ENCODE measurements around the gene TCERG1L.
"Not testable (repeated sequence)": the region's sequence is repeated elsewhere in the genome, so short reads cannot be mapped to it uniquely, and the experiment has no call there.

TCERG1L gene

DNA sequence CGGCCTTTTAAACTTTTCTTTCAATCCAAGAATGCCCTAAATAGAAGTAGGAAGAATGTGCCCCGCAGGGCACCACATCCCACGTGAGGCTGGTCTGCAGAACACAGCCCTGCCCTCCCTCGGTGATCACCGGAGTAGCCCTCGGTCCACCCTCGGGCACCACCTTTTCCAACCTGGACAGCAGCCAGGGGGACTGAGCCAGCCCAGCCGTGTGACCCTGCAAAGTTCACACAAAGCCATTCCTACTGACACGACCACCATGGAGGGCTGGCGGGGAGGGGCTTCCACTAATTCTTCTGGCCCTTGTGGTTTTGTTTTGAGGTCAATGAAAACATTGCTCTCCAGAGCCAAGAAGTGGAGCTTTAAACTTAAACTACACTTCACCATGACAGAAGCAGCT, 132.2 kb downstream of the TCERG1L start:
- DNase-seq = no peak

DNA sequence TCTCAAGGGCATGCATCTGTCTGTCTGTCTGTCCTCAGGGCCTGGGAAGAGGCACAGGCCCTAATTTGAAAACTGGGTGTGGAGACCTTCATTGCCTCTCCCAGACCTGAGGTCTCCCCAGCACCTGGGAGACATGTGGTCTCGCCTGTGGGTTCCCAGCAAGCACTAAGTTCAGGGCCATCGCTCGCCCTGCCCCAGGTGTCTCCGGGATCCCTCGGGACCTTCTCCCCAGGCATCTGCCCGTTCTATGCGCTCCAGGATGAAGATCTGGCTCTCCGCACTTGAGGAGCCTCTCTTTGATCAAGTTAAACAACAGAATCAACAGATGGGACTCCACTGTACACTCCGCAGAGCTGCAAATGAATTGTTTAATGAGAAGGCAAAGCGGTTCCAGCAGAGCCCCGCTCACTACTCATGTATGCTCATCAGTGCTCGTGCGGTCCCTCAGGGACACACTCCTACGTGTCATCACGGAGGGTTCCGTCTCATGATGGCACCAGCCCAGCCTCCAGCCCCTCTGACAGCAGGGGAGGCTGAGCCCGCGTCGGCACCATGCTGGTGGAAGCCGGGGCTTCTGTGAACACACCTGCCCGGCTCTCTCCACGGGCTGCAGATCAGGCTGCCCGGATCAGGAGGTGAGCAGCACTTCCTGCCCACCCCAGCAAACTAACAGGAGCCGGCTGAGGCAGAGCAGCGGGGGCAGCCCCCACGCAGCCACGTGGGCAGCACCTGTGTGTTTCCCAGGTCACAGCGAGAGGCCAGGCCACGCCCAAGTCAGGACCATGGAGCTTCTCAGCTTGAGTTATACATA, 132.8 kb downstream of the TCERG1L start:
- DNase-seq = no peak

DNA sequence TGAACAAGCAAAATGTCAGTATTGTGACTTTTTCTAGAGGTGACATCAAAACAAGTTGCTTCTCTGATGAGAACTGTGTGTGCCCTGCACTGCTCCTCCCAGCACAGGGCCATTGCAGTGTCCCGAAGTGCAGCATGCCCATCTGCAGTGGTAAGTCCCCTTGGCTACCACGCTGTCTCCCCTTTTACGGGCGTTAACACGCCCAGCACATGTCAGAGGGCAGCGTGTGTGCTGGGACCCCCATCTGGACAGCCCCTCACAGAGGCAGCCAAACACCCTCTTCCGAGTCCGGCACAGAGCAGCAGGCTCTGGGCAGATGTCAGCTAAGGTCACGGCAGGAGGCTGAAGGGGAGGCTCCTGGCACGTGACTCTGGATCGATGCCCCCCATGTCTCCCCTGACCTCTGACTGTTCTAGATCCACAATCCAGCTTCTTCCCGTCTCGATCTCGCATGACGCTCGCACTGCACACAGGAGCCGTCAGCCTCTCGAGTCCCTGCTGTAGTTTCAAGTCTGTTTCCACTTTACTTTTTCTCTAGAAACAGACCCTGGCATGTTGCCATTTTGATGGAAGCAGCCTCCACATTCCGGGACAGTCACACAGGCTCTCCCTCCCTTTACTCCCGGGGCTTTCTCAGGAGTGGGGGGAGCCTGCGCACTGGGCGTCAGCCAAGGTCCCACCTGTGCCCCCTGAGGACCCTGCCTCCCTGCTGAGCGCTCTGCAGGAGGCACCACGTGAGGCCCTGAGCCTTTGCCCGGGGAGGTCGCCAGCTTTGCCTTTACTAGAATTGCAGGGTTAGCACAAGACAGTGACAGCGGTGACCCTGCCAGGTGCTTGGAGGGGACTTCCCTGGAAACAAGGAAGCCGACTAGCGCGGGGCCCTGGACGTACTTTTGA, 133.8 kb downstream of the TCERG1L start:
- no peak for DNase-seq

DNA sequence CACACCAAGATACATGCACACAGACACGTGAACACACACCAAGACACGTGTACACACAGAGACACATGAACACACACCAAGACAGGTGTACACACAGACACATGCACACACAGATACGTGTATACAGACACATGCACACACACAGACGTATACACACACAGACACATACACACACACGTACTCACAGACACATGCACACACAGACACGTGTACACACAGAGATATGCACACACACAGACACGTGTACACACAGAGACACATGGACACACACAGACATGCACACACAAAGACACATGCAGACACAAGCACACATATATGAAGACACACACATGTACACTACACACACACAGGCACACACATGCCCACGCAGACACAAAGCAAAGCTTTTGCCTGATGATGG, 134.6 kb downstream of the TCERG1L start:
- DNase-seq = no peak

DNA sequence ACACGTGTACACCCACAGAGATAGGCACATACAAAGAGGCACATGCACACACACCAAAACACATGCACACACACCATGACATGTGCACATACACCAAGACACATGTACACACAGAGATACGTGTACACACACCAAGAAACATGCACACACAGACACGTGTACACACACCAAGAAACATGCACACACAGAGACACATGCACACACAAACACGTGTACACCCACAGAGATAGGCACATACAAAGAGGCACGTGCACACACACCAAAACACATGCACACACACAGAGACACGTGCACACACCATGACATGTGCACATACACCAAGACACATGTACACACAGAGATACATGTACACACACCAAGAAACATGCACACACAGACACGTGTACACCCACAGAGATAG, 135.2 kb downstream of the TCERG1L start:
- DNase-seq = not testable (repeated sequence)

DNA sequence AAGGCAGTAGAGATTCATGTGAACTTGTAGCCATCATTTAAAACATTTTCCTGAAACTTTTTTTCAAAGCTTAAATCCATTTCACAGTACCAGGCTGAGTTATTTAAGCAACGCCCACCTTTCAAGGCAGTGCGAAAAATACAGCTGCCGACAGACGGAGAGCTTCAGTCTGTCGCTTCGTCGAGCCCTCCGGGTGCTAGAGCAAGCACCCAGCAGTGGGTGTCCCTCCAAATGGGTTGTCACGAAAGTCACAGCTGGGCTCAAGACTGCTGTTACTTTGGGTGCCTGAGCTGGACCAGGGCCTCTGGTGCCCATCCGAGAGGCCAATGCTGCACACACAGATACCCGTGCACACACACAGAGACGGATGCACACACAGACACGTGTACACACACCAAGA, 135.6 kb downstream of the TCERG1L start:
- DNase-seq = no peak

DNA sequence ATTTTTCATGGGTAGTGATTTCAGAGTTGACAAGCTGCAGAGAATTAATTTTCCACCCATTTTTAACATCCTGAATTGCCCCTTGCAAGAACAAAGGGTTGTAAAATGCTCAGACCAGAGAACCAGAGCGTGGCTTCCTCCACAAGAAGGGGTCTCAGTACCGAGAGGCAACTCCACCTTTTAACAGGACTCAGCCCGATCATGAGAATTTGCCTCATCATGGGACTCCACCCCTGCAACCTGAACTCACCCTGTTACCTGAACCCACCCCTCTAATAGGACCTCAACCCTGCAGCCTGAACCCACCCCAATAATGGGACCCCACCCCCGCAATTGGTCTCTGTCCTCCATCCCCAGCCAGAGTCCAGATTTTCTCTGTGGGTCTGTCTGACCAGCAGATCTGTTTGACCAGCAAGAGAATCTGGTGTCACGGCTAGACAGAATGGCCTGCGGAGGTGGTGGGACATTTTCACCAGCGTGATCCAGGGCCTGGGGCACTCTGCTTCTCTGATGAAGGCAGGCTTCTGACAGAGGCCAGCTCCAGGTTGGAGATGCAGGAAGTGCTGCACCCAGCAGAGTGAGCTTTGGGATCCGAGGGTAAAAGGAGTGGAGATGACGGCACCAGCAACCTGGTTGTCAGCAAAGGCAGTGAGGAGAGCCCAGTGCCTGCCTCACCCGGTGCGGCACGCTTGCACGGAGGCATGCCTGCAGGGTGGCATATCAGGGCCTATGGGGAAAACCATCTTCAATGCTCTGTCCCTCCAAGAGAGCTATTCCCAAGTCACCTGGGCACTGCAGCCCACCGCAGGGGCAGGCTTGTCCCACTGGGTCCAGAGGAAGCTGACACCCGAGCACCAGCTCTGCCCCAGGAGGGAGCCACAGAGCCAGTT, 136.6 kb downstream of the TCERG1L start:
- no peak for DNase-seq

DNA sequence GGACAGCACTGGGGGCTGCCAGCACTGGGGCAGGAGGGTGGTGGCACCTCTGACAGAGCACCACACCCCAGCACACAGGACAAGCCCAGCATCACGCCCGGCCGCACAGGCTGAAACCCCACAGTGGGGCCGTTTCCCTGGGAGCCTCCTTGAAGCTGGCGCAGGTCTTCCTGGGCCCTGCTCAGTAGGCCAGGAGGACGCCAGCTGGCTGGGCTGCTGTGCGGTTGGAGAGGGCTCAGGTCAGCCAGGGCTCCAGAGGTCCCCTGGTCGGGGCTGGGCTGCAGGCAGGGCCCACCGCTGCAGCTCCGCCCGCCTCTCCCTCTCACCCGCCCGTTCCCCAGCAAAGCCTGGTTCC, 137.3 kb downstream of the TCERG1L start:
- DNase-seq = no peak

DNA sequence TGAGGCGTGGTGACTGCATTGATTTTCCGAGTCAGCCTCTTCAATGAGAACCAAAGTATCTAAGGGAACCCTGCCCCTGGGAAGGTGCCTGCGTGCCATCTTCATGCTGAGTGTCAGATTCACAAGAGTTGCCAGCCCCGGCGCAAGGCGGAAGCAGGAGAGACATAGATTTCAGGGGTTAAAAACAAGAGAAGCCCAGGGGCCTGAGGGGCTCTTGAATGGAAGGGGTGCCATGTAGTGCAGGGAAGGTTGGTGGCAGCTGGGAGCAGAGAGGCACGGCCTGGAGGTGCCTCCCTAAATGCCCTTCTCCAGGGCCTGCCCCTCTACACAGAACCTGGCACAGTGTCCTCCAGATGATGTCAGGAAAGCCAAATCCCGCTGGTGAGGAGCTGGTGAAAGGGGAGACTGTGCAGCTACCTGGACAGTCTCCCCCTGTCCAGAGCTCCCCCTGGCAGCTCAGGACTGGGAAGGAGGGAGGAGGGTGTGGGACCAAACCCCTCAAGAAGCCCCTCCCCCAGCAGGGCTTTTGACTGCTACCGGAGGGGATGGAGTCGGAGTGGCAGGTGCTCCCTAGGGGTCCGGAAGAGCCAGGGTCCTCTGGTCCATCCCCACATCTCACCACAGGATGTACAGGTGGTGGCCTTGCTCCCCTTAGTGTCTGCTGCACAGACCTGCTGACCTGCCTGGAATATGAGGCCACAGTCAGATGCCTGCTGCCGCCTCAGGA, 137.9 kb downstream of the TCERG1L start:
- DNase-seq = no peak

DNA sequence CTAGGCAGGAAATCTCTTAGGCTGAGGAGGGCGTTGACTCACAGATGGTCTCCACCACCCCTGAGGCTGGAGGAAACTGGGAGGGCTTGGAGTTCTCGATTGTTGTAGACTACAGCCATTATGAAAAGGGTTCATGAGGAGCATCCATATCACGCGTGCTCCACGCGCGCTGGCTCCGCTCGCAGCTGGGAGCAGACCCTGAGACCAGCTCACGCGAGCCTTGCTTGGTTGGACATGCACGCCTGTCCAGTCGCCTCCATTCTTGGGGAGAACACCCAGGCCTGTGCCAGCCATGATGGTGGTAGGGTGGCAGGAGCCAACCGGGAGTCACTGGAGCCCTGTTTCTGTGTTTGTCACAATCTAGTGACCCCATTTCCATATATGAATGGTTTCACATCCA, 139.1 kb downstream of the TCERG1L start:
- DNase-seq = no peak

DNA sequence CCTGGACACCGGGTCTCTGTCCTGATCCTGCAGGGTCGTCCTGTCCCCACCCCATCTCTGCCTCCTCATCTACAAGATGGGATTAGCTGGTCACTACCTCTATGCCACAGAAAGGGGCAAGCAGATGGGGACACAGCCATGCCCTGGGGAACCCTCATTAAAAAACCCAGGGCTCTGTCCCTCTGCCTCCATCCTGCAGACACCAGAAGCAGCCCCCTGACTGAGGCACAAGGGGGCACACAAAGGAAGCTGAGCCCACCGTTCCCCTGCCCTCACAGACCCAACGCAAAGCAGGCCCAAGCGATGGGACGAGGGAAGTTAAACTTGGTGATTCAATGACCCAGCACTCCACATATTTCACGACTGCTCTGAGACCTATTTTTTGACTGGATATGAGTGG, 142.4 kb downstream of the TCERG1L start:
- no peak for DNase-seq

DNA sequence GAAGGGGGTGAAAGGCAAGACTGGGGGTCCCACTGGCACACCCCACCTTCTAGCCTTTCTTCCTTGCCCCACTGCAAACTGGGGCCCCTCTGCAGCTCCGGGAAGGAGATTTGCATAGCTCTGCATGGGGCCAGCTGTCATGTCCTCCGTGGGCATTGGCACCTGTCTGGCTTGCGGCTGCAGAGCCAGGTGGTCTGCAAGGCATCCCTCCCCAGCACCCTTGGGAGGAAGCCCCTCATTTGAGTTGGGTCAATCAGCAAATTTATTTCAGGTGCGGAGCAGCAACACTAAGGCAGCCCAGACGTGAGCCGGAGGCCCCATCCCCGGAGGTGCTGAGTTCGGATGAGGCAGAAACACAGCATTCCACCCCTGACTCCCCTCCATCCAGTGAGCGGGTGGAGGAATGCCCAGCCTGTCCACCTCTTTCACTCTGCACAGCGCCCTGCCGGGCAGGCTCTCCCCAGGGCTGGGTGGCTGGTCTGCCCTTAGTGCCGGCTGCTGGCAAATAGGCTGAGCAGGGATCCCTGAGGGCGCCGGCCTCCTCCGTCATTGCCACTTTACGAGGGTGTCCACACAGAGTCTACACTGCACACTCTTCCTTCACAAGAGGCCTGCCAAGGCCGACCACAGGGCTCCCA, 143.2 kb downstream of the TCERG1L start:
- no peak for DNase-seq

DNA sequence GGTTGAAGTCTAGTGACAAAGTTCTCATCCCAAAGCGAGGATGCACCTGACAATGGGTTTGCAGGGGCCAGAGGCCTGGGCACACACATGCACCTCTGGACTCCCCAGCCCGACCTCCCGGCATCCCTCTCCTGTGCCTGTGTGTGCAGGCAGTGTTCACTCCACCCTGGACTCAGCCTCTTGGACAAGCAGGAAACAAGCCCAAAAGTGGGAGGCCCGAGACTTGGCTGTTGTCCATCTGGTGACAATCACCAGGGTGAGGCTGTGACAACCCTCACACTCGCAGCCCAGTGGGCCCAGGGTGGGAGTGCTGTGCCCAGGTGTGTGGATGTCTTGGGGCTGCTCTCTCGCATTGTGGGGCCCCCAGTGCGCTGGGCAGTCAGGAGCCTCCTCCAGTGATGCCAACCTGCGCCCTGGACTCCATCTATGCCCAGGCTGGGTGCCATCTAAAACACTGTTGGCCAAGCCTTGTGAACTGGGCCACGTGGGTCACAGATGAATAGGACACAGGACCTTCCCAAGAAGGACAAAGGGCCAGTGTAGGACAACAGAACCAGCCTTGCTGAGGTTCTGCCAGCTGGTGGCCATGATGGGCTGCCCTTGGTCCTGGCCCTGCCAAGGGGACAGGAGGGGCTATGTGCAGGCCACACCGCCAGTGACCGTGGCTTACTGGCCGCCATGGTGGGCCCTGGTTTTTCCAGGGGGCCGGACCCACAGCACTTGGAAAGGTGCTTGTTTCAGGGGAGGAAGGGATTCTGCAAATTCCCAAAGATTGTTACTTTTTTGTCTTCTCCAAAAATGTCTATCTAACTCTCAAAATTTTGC, 144.3 kb downstream of the TCERG1L start:
- no peak for DNase-seq

DNA sequence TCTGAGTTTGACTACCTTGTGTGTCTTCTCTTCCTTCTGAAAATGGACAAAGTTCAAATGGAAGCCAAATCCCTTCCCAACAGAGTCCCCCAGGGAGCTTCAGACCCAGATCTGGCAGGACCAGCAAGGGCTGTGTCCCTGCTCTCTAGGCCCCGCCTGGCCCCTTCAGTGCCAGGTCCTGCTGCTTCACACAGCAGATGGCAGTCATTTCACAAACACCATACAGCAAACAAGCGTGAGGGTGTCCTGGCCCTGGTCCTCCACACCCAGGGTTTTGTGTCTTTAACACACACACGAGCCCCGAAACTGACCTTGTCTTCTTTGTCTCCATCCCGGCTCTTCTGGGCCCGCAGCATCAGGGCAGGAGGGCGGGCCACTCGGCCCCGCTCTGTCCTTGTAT, 145.0 kb downstream of the TCERG1L start:
- no peak for DNase-seq

DNA sequence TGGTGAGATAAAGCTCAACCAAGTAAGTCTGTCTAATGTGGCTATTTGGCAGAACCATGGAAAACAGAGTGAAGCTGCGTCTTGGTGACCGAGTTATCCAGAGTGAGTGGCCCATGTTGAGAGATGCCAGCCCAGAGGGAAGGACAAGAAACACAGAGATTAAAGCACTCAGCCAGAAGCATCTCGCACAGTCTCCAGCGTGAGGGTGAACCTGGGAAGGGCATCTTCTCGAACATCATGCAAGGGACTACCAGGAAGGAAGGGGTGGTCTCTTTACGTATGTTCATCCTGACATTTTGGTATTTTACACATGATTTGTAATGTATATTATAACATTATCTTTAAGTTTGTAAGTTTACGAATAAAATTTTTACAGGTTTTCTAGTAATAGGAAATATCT, 146.4 kb downstream of the TCERG1L start:
- DNase-seq = no peak

DNA sequence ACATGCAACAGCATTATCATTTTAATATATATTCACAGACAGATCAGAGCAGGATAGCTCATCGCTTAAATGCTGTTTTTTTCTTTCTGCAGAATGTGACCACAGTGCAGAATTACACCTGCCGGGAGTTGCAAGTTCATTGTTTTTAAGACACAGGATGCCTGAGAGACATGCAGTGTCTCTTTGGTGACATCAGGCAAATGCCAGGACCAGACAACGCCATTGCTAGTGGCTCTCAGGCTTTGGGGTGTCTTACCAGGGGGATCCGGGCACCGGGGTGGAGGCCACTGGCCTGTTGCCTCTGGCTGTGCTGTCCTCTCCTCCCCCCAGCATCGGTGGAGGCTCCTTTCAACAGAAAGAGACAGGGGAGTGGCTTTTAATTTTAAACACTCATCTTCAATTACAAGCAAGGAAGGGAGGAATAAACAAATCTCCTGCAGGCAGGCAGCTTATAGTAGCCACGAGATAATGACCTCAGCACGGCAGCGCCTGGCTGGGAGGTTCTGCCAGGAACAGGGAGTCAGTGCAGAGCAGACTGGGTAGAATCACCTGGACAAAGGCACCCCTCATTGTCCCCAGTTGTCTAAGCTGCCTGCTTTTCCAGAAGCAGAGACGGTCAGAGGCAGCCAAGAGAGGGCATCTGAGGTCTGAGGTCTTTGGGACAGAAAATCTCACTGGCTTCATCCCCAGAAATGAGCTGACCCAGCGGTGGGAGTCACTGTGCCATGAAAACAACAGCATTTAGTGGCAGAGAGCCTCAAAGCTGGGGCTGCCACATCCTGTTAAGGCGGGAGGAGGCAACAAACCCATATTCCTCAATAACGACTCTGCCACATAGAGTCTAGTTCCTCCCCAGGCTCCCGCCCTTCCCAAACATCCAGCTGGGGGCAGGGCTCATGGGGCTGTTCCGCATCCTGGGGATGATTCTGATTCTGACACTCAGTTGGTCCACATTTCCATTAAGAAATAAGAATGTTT, 148.4 kb downstream of the TCERG1L start:
- no peak for DNase-seq

DNA sequence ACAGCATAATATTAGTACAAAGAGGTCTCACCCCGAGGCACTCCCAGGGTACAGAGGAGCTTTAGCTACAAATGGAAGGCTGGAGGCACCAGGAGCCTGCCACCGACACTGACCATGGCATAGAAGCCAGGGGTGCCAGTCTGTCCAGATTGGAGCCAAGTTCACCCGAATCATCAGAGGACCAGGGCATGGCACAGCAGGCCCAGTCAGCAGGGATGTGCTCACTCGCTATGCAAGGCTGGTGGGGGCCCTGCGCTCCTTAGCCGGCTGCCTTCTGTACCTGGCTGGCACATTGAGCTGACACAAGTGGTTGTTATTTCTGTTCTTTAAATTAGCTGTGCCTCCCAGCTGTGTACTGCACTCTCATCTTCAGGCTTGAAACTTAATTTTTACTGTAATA, 149.3 kb downstream of the TCERG1L start:
- no peak for DNase-seq

DNA sequence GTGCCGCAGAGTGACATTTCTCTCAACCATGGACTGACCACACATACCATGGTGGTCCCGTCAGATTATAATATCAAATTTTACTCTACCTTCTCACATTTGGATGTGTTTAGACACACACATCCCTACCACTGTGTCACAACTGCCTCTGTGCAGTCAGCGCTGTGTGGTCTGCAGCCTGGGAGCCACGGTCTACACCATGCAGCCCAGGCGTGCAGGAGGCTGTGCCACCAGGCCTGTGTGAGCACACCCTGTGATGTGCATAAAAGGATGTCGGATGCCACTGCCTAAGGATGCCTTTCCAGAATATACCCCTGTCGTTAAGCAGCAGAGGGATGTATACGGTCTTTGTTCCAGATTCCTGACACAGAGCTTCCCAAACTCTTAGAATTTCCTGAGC, 150.4 kb downstream of the TCERG1L start:
- DNase-seq = no peak

DNA sequence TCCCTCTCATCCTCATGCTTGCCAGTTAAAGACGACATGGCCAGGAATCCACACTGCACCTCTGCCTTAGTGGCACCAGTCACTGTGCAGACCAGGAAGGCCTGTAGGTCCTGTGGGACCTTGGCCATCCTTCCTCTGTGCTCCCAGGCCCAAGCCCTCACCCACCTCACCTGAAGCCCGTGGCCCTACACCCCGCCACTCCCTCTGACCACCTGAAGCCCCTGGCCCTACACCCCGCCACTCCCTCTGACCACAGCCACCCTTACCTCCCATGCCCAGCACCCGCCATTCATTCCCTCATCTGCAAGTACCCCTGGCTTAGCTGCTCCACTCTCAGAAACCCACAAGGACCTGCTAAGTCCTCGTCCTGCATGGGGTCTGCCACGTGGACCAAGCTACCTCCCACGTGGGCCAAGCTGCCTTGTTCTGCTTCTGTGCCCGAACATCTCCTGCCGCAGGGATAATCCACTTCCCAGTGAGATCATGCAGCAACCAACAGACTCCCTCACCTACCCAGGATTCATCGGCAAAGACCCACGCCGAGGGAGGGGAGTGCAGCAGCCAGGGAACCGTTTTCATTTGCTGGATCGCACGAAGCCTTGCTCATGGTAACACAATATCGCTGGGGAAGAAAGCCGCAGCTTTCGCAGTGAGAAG, 151.2 kb downstream of the TCERG1L start:
- DNase-seq = no peak
